Lower lobe of right lung (tissue), 2 donors: ENCODE data around the gene KCNH8. TPM values are rescaled to one million over a fixed set of nuclear protein-coding genes. Genes with fewer than 3 reads are reported as not detected.
"Not testable (repeated sequence)": the region's sequence is repeated elsewhere in the genome, so short reads cannot be mapped to it uniquely, and the experiment has no call there.

Experiments
- ATAC-seq, 2 donors: fragments of 200-7000 bp; cut with Tn5 transposase; one replicate each; pipeline ENCODE4 v1.9.1; 2020 to 2022; ENCODE audit warnings: mild to moderate bottlenecking in 2 of 2, moderate library complexity in 2 of 2
- DNase-seq: peaks from one replicate; pipeline ENCODE4 v3.0.0-alpha.2; 2020
- H3K27ac ChIP-seq: fragments of 200-600 bp; one replicate; pipeline ENCODE4 v1.8.0; 2022
- H3K27me3 ChIP-seq: fragments of 200-600 bp; one replicate; pipeline ENCODE4 v1.8.0; 2022; ENCODE audit warnings: low read depth
- H3K36me3 ChIP-seq: fragments of 200-600 bp; one replicate; pipeline ENCODE4 v1.8.0; 2022; ENCODE audit warnings: mild to moderate bottlenecking
- H3K4me1 ChIP-seq: fragments of 200-600 bp; one replicate; pipeline ENCODE4 v1.8.0; 2022
- H3K4me3 ChIP-seq: fragments of 200-600 bp; one replicate; pipeline ENCODE4 v1.8.0; 2022; ENCODE audit warnings: mild to moderate bottlenecking
- H3K9me3 ChIP-seq: fragments of 200-600 bp; one replicate; pipeline ENCODE4 v1.8.0; 2022
- CTCF ChIP-seq: fragments of 200-600 bp; IDR thresholded peaks from one replicate; pipeline ENCODE4 v1.8.0; 2022; ENCODE audit warnings: antibody characterized with exemption, mild to moderate bottlenecking
- intact Hi-C: fragments of 100-400 bp; cut with DNase I; formaldehyde crosslinking; loops from one replicate; pipeline ENCODE4 v1.11.0; 2022
- total RNA-seq: library from RNA; stranded (reverse); fragmentation: NEBNext Ultra II Directional; extraction: Animal tissue kit (Norgen Biotek cat#: 25700); gene quantifications from one replicate; pipeline ENCODE4 v1.2.1, GENCODE V29; 2021
- donor health status: DM: no; HTN: yes; CAD: no; lungs with severe emphysema.

KCNH8 gene
- total RNA-seq, 1 donor from 2014 or later = 0.12 TPM

- no peak for DNase-seq
- no peaks in the 10 kb centered on the region for H3K4me1 ChIP-seq
- intact Hi-C loops = no loop called here
- no peak overlapping the region for H3K27ac ChIP-seq
- H3K36me3 ChIP-seq = no peaks in the 10 kb centered on the region
- H3K4me3 ChIP-seq = no peak overlapping the region
- H3K27me3 ChIP-seq = no peaks in the 10 kb centered on the region
- no peaks in the 10 kb centered on the region for H3K9me3 ChIP-seq
- no peak for ATAC-seq
- no peak for TF ChIP-seq CTCF
These were observed 84.3 kb downstream of the KCNH8 start for GRCh38 chr3:19232566-19232965.

DNA sequence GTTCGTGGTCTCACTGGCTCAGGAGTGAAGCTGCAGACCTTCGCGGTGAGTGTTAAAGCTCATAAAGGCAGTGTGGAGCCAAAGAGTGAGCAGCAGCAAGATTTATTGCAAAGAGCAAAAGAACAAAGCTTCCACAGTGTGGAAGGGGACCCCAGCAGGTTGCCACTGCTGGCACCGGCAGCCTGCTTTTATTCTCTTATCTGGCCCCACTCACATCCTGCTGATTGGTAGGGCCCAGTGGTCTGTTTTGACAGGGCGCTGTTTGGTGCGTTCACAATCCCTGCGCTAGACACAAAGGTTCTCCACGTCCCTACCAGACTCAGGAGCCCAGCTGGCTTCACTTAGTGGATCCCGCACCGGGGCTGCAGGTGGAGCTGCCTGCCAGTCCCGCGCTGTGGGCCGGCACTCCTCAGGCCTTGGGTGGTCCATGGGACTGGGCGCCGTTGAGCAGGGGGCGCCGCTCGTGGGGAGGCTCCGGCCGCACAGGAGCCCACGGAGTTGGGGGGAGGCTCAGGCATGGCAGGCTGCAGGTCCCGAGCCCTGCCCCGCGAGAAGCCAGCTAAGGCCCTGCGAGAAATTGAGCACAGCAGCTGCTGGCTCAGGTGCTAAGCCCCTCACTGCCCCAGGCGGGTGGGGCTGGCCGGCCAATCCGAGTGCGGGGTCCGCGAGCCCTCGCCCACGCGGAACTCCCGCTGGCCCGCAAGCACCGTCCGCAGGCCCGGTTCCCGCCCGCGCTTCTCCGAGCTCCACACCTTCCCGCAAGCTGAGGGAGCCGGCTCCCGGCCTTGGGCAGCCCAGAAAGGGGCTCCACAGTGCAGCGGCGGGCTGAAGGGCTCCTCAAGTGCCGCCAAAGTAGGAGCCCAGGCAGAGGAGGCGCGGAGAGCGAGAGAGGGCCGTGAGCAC, 85.8 kb downstream of the KCNH8 start:
- DNase-seq, intact Hi-C loops, H3K27ac ChIP-seq, H3K4me3 ChIP-seq, H3K36me3 ChIP-seq, H3K9me3 ChIP-seq, H3K27me3 ChIP-seq, ATAC-seq, H3K4me1 ChIP-seq: not testable (repeated sequence)

DNA sequence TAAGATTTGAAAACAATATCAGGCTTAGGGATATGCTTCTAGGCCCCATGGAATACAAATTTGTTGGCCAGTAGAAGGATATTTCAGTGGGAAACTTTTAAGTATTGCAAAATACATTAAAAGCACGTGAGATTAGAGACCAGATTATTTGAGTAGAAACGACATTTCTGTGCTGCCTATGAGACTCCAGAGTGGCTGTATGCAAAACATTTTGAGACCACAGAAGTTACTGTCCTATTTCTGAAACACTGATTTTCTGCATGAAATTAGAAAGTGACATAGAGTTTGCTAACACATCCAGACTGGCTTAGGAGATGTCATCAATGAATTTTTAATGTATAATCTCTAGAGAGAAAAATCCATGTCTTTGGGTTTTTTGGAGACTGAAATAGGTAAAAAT, 99.8 kb downstream of the KCNH8 start:
- no peak for DNase-seq
- no peaks in the 10 kb centered on the region for H3K27me3 ChIP-seq
- peaks cover 6% of the 10 kb centered on the region for H3K9me3 ChIP-seq
- no peak overlapping the region for H3K4me3 ChIP-seq
- H3K27ac ChIP-seq = no peak overlapping the region
- intact Hi-C loops = no loop called here
- H3K4me1 ChIP-seq = no peaks in the 10 kb centered on the region
- no peak for TF ChIP-seq CTCF
- no peaks in the 10 kb centered on the region for H3K36me3 ChIP-seq
- ATAC-seq = no peak

GRCh38 chr3:19248767-19249166, 100.5 kb downstream of the KCNH8 start:
- Histone ChIP-seq H3K9me3 (peaks cover 6% of the 10 kb centered on the region), H3K4me3 (no peak overlapping the region), H3K27me3 (no peaks in the 10 kb centered on the region), H3K36me3 (no peaks in the 10 kb centered on the region), H3K4me1 (no peaks in the 10 kb centered on the region), H3K27ac (no peak overlapping the region)
- ATAC-seq (no peak), DNase-seq (no peak)
- TF ChIP-seq CTCF = no peak
- intact Hi-C loops = no loop called here

GRCh38 chr3:19250959-19251610, 102.8 kb downstream of the KCNH8 start:
- H3K27ac ChIP-seq = no peak overlapping the region
- ATAC-seq = no peak

More at GRCh38 chr3:19250959-19251610, 102.8 kb downstream of the KCNH8 start:
- Histone ChIP-seq H3K36me3 (no peaks in the 10 kb centered on the region), H3K27me3 (no peaks in the 10 kb centered on the region), H3K4me1 (no peaks in the 10 kb centered on the region), H3K4me3 (no peak overlapping the region), H3K9me3 (no peaks in the 10 kb centered on the region)
- DNase-seq = no peak
- no peak for TF ChIP-seq CTCF
- intact Hi-C loops = no loop called here
